ENCODE measurements around the gene PABPC5.

The PABPC5 gene

DNA sequence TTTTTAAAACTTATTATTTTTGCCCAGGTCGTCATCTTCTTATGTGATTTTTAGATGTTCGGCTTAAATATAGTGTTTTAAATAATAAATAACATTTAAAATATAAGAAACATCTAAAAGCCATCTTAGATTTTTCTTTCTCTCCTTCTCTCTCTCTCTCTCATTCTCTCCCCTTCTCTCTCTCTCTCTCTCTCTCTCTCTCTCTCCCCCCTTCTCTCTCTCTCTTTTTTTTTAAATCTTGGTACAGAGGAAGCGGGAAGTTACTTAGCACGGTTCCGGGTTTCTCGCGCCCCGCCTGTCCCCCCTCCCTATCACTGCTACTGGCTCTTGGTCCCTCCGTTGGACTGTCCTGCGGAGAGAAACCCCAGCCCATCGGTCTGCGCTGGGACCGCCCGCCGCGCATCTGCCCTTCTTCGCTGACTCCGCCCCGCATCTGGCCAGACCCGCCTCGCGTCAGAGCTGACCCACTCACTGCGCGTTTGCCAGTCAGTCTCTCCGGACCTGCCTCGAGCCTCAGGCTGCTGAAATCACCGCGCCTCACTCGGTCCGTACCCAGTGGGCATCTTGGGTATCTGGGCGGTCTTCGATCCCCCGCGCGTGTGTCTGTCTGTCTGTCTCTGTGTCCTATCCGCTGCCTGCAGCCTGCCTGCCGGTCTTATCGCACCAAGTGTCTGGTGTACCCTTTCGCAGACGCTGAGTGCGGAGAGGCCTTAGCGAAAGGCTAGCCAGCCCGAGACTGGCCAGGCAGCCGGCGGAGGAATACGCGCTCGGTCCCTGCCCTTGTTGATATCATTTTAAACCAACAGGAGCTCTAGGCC lies at the start of gene PABPC5:
PABPC5 (plus strand) TSS at position 489 of the 818 bp plus-strand sequence. CDS start 739 bp downstream, outside the sequence.
- DNase-seq (ENCODE audit: low spot score) = peak; percentile 40

DNA sequence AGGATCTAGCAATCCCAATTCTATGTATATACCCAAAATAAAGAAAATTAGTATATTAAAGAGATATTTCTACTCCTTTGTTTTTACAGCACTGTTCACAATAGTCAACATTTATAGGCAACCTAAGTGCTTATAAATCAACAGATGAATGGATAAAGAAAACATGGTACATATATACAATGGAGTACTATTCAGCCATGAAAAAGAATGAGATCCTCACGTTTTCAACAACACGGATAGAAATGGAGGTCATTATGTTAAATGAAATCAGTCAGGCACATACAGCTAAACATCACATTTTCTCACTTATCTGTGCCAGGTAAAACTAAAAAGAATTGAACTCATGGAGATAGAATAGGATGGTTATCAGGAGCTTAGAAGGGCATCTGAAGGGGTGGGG lies 45.6 kb upstream of the PABPC5 start:
- no peak for DNase-seq (ENCODE audit: low spot score)

DNA sequence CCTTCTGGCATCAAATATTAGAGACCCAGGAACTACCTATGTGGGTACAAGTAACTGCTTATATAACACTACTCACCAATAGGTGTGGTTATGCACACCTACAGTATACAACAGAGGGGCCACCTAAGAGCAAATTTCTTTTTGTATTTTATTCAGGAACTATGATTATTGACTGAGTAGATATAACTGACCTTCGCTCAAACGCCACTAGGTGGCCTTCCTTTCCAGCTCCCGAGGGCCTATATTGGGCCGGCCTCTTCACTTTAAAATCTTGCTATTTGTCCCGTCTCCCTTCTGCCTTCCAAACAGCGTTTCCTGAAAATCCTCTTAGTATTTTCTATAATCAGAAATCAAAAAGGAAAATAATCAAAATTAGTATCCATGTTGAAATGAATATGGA lies 19.9 kb upstream of the PABPC5 start:
- DNase-seq (ENCODE audit: low spot score) = no peak

DNA sequence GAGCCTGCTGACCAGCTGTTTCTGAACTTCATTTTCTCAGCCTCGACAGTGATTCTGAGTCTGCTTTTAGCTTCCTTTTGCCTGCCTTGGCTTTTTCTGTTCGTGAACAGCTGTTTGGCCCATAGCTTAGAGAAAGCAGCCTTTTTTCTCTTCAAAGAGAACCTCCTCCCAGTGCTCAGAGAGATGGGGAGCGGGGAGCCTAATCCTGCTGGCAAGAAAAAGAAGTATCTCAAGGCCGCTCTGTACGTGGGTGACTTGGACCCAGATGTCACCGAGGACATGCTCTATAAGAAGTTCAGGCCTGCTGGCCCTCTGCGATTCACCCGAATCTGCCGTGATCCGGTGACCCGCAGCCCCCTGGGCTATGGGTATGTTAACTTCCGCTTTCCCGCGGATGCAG lies 756 bp downstream of the PABPC5 start:
- no peak for DNase-seq (ENCODE audit: low spot score)

Data from kidney capillary endothelial cell (primary cell).